CD1c-positive myeloid dendritic cell (primary cell): ENCODE results near the gene ST8SIA1.
A peak's percentile ranks its signal among the peaks of the same experiment; 100 is the strongest.
"Not testable (repeated sequence)": the region's sequence is repeated elsewhere in the genome, so short reads cannot be mapped to it uniquely, and the experiment has no call there.

Experiments
- DNase-seq: peaks from one replicate; pipeline ENCODE4 v3.0.0-alpha.2; 2016; ENCODE audit errors: extremely low spot score

ST8SIA1 gene, protein sequence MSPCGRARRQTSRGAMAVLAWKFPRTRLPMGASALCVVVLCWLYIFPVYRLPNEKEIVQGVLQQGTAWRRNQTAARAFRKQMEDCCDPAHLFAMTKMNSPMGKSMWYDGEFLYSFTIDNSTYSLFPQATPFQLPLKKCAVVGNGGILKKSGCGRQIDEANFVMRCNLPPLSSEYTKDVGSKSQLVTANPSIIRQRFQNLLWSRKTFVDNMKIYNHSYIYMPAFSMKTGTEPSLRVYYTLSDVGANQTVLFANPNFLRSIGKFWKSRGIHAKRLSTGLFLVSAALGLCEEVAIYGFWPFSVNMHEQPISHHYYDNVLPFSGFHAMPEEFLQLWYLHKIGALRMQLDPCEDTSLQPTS

DNA sequence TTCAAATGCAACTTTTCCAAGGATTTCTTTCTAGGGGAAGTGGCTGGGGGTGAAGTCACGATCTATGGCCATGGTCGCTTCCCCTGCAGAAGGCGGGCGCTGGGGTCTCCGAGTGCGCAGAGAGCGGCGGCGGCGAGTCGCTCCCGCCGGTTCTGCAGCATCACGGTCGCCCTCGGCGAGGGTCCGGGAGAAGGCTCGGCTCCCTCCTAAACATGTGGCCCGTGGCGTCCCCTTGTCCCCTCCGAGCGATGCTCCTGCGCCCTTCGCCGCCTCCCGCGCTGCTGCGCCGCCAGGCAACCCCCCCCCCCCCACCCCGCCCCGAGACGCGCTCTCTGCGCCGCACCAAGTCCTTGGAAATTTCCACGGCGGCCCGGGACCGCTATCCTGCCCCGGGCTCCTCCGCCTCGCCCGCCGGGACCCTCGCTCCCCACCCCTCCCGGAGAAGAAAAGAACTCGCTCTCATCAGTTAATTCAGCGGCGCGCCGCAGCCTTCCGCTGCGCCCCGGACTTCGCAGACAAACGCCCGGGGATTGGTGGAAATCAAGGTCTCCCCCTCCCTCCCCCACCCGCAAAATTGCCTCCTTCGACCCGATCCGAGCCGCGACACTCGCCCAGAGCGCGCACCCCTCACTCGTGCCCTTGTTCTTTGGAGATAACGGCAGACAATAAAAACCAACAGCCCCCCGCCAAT, at the start of gene ST8SIA1:
Gene ST8SIA1, minus strand, starts transcription at position 298 of the 691 bp plus-strand sequence. CDS start 475 bp downstream, outside the sequence.
- DNase-seq: peak; percentile 30

DNA sequence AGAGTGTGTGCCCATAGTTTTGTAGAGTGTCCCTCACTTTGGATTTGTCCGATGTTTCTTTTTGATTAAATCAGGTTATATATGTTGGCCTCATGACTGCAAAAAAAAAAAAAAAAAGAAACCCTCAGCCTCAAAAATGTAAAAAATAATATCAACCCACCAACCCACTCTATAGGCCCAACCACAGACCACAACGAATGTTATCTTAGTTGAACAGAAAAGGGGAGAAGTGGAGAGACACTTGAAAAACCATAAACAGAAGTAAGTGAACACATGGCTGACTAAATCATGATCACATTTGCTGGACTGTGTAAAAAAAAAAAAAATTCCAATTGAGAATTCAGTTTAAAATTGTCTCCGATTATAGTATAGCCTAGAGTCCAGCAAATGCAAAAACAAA, 45.5 kb upstream of the ST8SIA1 start:
- DNase-seq: no peak

- peak; percentile 37 for DNase-seq
Observed at GRCh38 chr12:22377731-22378496, 43.4 kb upstream of the ST8SIA1 start.

DNA sequence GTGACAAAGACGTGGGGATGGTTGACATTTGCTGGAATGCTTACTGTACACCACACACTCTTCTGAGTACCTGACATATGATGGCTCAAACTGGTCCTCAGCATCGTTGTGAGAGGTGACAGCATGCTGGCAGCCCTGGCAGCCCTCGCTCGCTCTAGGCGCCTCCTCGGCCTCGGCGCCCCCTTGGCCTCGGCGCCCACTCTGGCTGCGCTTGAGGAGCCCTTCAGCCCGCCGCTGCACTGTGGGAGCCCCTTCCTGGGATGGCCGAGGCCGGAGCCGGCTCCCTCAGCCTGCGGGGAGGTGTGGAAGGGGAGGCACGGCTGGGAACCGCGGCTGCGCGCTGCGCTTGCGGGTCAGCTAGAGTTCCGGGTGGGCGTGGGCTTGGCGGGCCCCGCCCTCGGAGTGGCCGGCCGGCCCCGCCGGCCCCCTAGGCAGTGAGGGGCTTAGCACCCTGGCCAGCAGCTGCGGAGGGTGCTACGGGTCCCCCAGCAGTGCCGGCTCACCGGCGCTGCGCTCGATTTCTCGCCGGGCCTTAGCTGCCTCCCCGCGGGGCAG, 42.2 kb upstream of the ST8SIA1 start:
- not testable (repeated sequence) for DNase-seq

- peak; percentile 76 for DNase-seq
Observed at GRCh38 chr12:22374508-22374907, 40.0 kb upstream of the ST8SIA1 start.

GRCh38 chr12:22372277-22372837, 37.9 kb upstream of the ST8SIA1 start:
- DNase-seq: no peak

DNA sequence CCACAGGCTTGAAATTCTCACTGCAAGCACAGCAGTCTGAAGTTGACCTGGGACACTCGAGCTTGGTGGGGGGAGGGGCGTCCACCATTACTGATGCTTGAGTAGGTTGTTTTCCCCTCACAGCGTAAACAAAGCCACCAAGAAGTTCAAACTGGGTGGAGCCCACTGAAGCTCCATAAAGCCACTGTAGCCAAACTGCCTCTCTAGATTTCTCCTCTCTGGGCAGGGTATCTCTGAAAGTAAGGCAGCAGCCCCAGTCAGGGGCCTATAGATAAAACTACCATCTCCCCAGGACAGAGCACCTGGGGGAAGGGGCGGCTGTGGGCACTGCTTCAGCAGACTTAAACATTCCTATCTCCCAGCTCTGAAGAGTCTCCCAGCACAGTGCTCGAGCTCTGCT, 31.7 kb upstream of the ST8SIA1 start:
- no peak for DNase-seq

DNA sequence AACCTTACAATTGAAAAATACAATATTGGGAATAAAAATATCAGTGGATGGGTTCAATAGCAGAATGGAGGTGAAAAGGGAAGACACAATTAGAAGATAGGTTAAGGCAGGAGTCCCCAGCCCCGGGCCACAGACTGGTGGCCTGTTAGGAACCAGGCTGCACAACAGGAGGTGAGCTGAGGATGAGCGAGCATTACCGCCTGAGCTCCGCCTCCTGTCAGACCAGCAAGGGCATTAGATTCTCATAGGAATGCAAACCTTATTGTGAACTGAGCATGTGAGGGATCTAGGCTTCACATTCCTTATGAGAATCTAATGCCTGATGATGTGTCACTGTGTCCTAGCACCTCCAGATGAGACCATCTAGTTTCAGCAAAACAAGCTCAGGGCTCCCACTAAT, 27.3 kb upstream of the ST8SIA1 start:
- no peak for DNase-seq

GRCh38 chr12:22360774-22361173, 26.3 kb upstream of the ST8SIA1 start:
- DNase-seq: peak; percentile 24

GRCh38 chr12:22357531-22357930, 23.0 kb upstream of the ST8SIA1 start:
- no peak for DNase-seq

GRCh38 chr12:22356231-22356630, 21.7 kb upstream of the ST8SIA1 start:
- no peak for DNase-seq

GRCh38 chr12:22355011-22355580, 20.6 kb upstream of the ST8SIA1 start:
- no peak for DNase-seq

- DNase-seq: no peak
Observed at GRCh38 chr12:22353615-22354325, 19.3 kb upstream of the ST8SIA1 start.

DNA sequence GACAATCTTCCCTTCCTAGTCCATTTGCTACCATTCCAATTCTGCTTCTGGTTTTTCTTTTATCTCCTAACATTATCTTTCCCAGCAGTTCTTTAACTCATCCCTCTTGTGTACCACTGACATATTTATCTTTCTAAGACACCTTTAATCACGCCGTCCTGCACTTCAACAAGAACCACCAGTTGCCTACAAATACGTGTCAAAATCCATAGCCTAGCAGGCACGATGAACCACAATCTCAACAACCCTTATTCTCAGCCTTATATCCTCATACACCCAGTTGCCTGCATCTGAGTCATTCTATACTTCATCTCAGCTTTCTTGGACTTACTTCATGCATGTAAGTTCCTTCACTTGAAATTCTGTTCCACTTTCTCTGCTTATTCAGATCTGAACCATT, 16.4 kb upstream of the ST8SIA1 start:
- DNase-seq: no peak

- DNase-seq: peak; percentile 43
Observed at GRCh38 chr12:22348208-22348607, 13.7 kb upstream of the ST8SIA1 start.

- peak; percentile 85 for DNase-seq
Observed at GRCh38 chr12:22340143-22340542, 5.6 kb upstream of the ST8SIA1 start.

- no peak for DNase-seq
Observed at GRCh38 chr12:22339691-22340090, 5.2 kb upstream of the ST8SIA1 start.

- no peak for DNase-seq
Observed at GRCh38 chr12:22335794-22336166, 1.3 kb upstream of the ST8SIA1 start.

GRCh38 chr12:22333713-22334409, 646 bp downstream of the ST8SIA1 start:
- no peak for DNase-seq

DNA sequence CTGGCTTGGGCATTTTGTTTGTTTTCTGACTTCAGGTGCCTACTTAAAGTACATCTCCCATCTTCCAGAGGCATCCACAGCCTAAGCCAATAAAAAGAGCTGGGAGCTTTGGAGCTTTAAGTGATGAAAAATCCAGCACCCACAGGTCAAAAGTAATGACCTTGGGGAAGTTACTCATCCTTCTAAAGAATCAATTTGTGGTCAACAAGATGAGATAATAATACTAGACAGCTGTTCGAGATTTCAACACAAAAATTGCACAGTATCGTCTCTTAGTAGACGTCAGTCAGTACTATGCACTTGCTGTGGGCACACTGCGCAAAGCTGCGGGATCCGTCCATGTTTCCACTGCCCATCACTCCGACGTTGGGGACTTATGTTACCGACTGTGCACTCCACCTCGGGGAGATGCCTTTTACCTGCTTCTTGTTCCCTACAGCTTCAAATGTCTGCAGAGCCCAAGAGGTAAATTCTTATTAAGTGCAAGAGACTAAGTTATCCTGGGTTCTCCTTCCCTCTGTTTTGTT, 1.3 kb downstream of the ST8SIA1 start:
- DNase-seq: peak; percentile 18
